ACC112 (cell line): ENCODE measurements around the gene MAGI1.

Source experiments
- H2AFZ ChIP-seq: fragments of 200-600 bp; sonication (generic); one replicate; pipeline ENCODE4 v1.6.0; 2017; ENCODE audit warnings: antibody characterized with exemption, low read length; ENCODE audit not compliant: unreplicated experiment
- H3K27ac ChIP-seq: fragments of 200-600 bp; sonication (generic); 2 replicates; pipeline ENCODE4 v1.5.1; 2014; ENCODE audit warnings: low read depth, mild to moderate bottlenecking, antibody characterized with exemption, low read length, moderate library complexity
- H3K27me3 ChIP-seq: fragments of 200-600 bp; sonication (generic); 2 replicates; pipeline ENCODE4 v1.6.1; 2014; ENCODE audit warnings: mild to moderate bottlenecking, antibody characterized with exemption, low read length, moderate library complexity, mixed read lengths; ENCODE audit not compliant: insufficient read depth
- H3K36me3 ChIP-seq: fragments of 200-600 bp; sonication (generic); 2 replicates; pipeline ENCODE4 v1.6.1; 2016; ENCODE audit warnings: mild to moderate bottlenecking, antibody characterized with exemption, low read length, moderate library complexity, mixed read lengths; ENCODE audit not compliant: insufficient read depth
- H3K4me1 ChIP-seq: fragments of 200-600 bp; sonication (generic); one replicate; pipeline ENCODE4 v1.6.1; 2016; ENCODE audit warnings: low read length, mixed read lengths; ENCODE audit not compliant: insufficient read depth, unreplicated experiment, control insufficient read depth
- H3K4me3 ChIP-seq: fragments of 200-600 bp; sonication (generic); 2 replicates; pipeline ENCODE4 v1.5.1; 2014; ENCODE audit warnings: mild to moderate bottlenecking, low read depth, low read length
- H3K79me2 ChIP-seq: fragments of 200-600 bp; sonication (generic); one replicate; pipeline ENCODE4 v1.6.0; 2016; ENCODE audit warnings: low read length; ENCODE audit not compliant: control insufficient read depth, unreplicated experiment, insufficient read depth

Gene MAGI1

DNA sequence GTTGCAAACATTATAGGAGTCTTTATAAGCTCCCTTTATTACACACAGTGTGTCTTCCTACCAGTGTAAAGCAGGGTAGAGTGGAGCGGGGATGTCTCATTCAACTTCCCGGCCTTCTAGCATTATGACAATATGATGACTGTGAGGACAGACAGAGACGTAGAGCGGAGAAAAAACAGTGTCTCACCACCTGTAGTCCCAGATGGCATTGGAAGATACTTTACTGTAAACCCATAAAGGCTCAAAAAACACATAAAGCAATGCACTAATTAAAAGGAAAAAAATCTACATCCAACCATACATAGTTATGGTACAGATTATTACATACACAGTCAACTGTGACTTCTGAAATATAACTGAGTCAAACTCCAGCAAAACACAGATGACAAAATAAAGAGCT is 383.7 kb downstream of the MAGI1 start:
- no peaks in the 10 kb centered on the region for H3K27me3 ChIP-seq
- H3K36me3 ChIP-seq, result no peaks in the 10 kb centered on the region

DNA sequence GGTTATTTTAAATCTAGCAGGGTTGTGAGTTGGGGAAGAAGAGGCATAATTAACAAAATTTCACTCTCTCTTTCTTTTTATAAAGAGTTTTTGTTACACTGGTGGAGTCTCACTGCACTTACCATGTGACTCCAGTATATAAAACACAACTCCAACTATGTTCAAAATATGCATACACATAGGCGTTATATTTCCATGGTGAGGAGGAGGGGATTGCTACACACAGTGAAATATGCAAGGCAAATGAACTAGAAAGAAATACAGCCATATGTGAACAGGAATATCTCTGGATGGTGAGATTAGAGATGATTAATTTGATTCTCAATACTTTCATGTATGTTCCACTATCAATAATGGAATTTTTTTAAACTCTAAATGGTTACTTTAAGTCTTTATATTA is 385.0 kb downstream of the MAGI1 start:
- Histone ChIP-seq H3K27me3 (no peaks in the 10 kb centered on the region), H2AFZ (no peak overlapping the region), H3K27ac (no peak overlapping the region), H3K4me1 (no peaks in the 10 kb centered on the region), H3K79me2 (no peaks in the 10 kb centered on the region), H3K36me3 (no peaks in the 10 kb centered on the region), H3K4me3 (no peak overlapping the region)

More for the DNA sequence above, 383.7 kb downstream of the MAGI1 start:
- H3K4me3 ChIP-seq, result no peak overlapping the region
- no peak overlapping the region for H3K27ac ChIP-seq
- H3K4me1 ChIP-seq, result no peaks in the 10 kb centered on the region
- H3K79me2 ChIP-seq, result no peaks in the 10 kb centered on the region
- no peak overlapping the region for H2AFZ ChIP-seq

- H3K4me3 ChIP-seq, result no peak overlapping the region
- H3K27me3 ChIP-seq, result no peaks in the 10 kb centered on the region
- no peak overlapping the region for H2AFZ ChIP-seq
- no peak overlapping the region for H3K27ac ChIP-seq
- no peaks in the 10 kb centered on the region; the same call in 1 of the 2 replicates for H3K36me3 ChIP-seq
- H3K79me2 ChIP-seq, result no peaks in the 10 kb centered on the region
- no peaks in the 10 kb centered on the region for H3K4me1 ChIP-seq
Observed at GRCh38 chr3:65650247-65650646, 388.5 kb downstream of the MAGI1 start.

DNA sequence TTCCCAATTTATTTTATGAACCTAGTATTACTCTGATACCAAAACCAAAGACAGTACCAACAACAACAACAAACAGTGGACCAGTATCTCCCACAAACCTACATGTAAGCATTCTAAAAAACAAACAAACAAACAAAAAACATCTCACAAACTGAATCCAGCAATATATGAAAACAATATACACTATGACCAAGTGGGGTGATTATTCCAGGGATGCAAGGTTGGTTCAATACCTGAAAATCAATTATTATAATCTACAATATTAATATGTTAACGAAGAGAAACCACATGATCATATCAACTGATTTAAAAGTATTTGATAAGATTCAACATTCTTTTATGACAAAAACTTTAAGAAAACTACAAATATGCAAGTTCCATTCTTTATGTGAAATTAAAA is 391.3 kb downstream of the MAGI1 start:
- H2AFZ ChIP-seq, result no peak overlapping the region
- no peak overlapping the region for H3K27ac ChIP-seq
- no peaks in the 10 kb centered on the region for H3K79me2 ChIP-seq
- H3K4me3 ChIP-seq, result no peak overlapping the region
- no peaks in the 10 kb centered on the region; the same call in 1 of the 2 replicates for H3K36me3 ChIP-seq
- no peaks in the 10 kb centered on the region for H3K4me1 ChIP-seq
- H3K27me3 ChIP-seq, result no peaks in the 10 kb centered on the region

DNA sequence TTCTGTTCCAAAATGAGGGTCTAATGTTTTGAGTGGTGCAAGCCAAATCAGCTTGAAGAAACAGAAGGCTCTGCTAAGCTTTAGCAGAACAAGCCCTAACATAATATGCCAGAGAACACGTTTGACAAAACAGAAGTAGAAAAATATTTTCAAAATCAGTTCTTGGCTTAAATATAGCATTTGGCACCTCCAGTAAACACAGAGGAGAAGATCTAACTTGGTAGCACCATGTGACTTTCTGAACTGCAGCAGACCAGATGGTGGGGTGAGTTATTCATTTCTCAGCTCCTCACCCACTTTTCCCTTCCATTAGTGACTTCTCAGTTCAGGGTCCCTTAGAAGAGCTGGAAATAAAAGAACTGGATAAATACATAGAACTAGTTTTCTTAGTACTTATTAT is 395.8 kb downstream of the MAGI1 start:
- Histone ChIP-seq H3K36me3 (no peaks in the 10 kb centered on the region), H3K27ac (no peak overlapping the region), H3K27me3 (no peaks in the 10 kb centered on the region), H3K79me2 (no peaks in the 10 kb centered on the region), H2AFZ (no peak overlapping the region), H3K4me1 (no peaks in the 10 kb centered on the region), H3K4me3 (no peak overlapping the region)

DNA sequence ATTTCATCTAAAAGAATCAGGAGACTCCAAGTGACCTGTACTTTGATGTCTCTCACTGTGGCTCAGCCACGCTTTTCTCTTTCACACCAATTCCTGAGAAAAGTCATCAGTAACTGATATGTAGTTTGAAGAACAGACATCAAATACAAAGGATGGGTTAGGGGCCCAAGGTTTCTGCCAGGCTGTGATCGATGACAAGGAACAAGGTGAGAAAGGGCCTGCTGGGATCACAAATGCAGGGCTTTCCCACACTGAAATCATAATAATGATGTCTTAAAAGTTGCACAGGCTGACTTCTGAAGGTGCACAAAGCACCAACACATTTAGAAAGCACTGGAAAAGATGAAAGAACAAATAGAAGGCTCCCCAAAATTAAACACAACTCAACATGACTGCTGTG is 396.9 kb downstream of the MAGI1 start:
- Histone ChIP-seq H3K79me2 (no peaks in the 10 kb centered on the region), H2AFZ (no peak overlapping the region), H3K27me3 (no peaks in the 10 kb centered on the region), H3K4me3 (no peak overlapping the region), H3K27ac (no peak overlapping the region), H3K4me1 (no peaks in the 10 kb centered on the region), H3K36me3 (no peaks in the 10 kb centered on the region)

DNA sequence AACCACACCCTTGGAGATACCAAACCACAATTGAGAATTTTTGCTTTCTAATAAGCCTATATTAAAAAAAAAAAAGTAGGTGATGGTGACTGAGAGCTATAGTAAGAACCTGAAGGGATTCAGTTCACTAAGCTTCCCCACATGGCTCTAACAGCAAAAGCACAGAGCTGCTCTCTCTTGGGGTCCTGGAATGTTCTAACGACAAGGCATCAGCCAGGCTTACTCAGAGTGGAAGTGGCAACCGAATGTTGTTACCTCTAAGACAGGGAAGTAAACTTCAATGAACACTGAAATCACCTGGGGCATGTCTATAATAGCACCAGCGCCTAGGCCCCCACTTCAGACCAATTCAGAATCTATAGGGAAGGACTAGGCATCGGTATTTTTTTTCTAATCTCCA is 397.7 kb downstream of the MAGI1 start:
- H3K4me3 ChIP-seq, result no peak overlapping the region
- no peaks in the 10 kb centered on the region for H3K36me3 ChIP-seq
- no peaks in the 10 kb centered on the region for H3K27me3 ChIP-seq
- no peaks in the 10 kb centered on the region for H3K79me2 ChIP-seq
- H3K27ac ChIP-seq, result no peak overlapping the region
- no peak overlapping the region for H2AFZ ChIP-seq
- H3K4me1 ChIP-seq, result no peaks in the 10 kb centered on the region

- Histone ChIP-seq H3K27me3 (no peaks in the 10 kb centered on the region), H3K4me3 (no peak overlapping the region), H2AFZ (no peak overlapping the region), H3K4me1 (no peaks in the 10 kb centered on the region), H3K27ac (no peak overlapping the region), H3K36me3 (no peaks in the 10 kb centered on the region), H3K79me2 (no peaks in the 10 kb centered on the region)
Observed at GRCh38 chr3:65639444-65639843, 399.3 kb downstream of the MAGI1 start.

GRCh38 chr3:65638301-65638700 is 400.4 kb downstream of the MAGI1 start:
- Histone ChIP-seq H3K27ac (no peak overlapping the region), H3K79me2 (peaks cover 2% of the 10 kb centered on the region), H3K4me3 (no peak overlapping the region), H3K36me3 (no peaks in the 10 kb centered on the region), H3K27me3 (no peaks in the 10 kb centered on the region), H2AFZ (no peak overlapping the region), H3K4me1 (no peaks in the 10 kb centered on the region)

- no peaks in the 10 kb centered on the region for H3K27me3 ChIP-seq
- H3K4me1 ChIP-seq, result no peaks in the 10 kb centered on the region
- no peak overlapping the region for H2AFZ ChIP-seq
- no peak overlapping the region for H3K4me3 ChIP-seq
- no peak overlapping the region for H3K27ac ChIP-seq
- H3K36me3 ChIP-seq, result no peaks in the 10 kb centered on the region
- peaks cover 2% of the 10 kb centered on the region for H3K79me2 ChIP-seq
Observed at GRCh38 chr3:65636326-65636725, 402.4 kb downstream of the MAGI1 start.

GRCh38 chr3:65635657-65636056 is 403.1 kb downstream of the MAGI1 start:
- H3K4me3 ChIP-seq, result no peak overlapping the region
- H3K36me3 ChIP-seq, result no peaks in the 10 kb centered on the region
- H3K4me1 ChIP-seq, result no peaks in the 10 kb centered on the region
- peaks cover 2% of the 10 kb centered on the region for H3K79me2 ChIP-seq
- no peak overlapping the region for H3K27ac ChIP-seq
- H3K27me3 ChIP-seq, result no peaks in the 10 kb centered on the region
- no peak overlapping the region for H2AFZ ChIP-seq
